SJCRH30 (cell line): ENCODE measurements around the gene RAD51D. TPM values are rescaled to one million over a fixed set of nuclear protein-coding genes. Genes with fewer than 3 reads are reported as not detected.
"Not testable (repeated sequence)": the region's sequence is repeated elsewhere in the genome, so short reads cannot be mapped to it uniquely, and the experiment has no call there.

ENCODE experiments used
- DNase-seq, 2 experiments: peaks; one replicate each; pipeline ENCODE4 v3.0.0-alpha.2; 2015 to 2020
- H3K27ac ChIP-seq: fragments of 250-450 bp; sonication (Bioruptor Pico); 2 replicates; pipeline ENCODE4 v1.5.1; 2020; ENCODE audit warnings: mild to moderate bottlenecking, moderate library complexity
- H3K27me3 ChIP-seq: fragments of 250-450 bp; sonication (Bioruptor Pico); 2 replicates; pipeline ENCODE4 v1.5.1; 2020; ENCODE audit warnings: mild to moderate bottlenecking, moderate library complexity
- H3K36me3 ChIP-seq: fragments of 250-450 bp; sonication (Bioruptor Pico); 2 replicates; pipeline ENCODE4 v1.5.1; 2020; ENCODE audit warnings: mild to moderate bottlenecking, moderate library complexity
- H3K4me1 ChIP-seq: fragments of 250-450 bp; sonication (Bioruptor Pico); 2 replicates; pipeline ENCODE4 v1.5.1; 2020; ENCODE audit warnings: mild to moderate bottlenecking, moderate library complexity
- H3K4me3 ChIP-seq: fragments of 250-450 bp; sonication (Bioruptor Pico); 2 replicates; pipeline ENCODE4 v1.5.1; 2020; ENCODE audit warnings: mild to moderate bottlenecking, moderate library complexity
- H3K9me3 ChIP-seq: fragments of 250-450 bp; sonication (Bioruptor Pico); replicated peaks from 2 replicates; pipeline ENCODE4 v1.5.1; 2020; ENCODE audit warnings: mild to moderate bottlenecking, moderate library complexity
- total RNA-seq: library from RNA; depleted of rRNA; stranded (reverse); fragments of >200 nt; shearing (Covaris generic); gene quantifications from 2 replicates; pipeline ENCODE4 v1.2.3, GENCODE V29; 2014

Gene RAD51D
- total RNA-seq, 1 experiment from 2014 or later, result 9.7 TPM

DNA sequence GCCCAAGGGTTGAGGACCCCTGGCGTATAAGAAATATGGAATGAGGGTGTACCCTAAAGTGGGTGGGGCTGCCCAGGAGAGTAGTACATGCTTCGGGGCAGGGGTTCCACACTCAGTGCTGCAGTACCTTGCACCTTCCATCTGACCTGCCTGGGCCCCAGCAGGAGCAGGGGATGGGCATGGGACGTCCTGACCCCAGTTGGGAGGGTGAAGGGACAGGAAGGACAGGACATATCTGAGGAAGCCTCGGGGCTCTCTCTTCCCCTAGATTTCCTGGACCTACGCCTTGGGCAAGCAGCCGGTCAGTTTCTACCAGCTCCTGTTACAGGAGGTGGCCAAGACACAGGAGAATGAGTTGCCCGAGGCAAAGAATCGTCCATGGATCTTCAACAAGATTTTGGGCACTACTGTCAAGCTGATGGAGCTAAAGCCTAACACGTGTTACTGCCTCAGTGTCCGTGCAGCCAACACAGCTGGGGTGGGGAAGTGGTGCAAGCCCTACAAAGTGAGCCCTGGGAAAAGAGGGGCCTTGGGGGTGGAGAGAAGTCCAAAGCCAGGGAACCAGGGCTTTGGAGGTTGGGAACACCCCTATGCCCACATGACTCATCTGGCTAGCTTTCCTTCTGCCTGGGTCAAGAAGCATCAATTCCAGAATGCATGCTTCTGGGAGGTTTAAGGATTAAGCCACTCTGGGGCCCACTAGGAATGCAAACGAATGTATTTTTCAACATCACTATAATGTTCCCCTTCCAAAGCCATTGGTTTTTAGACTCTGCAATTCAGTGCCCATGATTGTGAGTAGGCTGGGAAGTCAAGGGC, 9.7 kb upstream of the RAD51D start:
- H3K27me3 ChIP-seq, result no peaks in the 10 kb centered on the region
- peaks cover 34% of the 10 kb centered on the region for H3K36me3 ChIP-seq
- no peak overlapping the region for H3K4me3 ChIP-seq
- H3K4me1 ChIP-seq, result peaks cover 21% of the 10 kb centered on the region
- H3K27ac ChIP-seq, result peak overlapping the region; percentile 48
- no peak for DNase-seq
- no peaks in the 10 kb centered on the region for H3K9me3 ChIP-seq

DNA sequence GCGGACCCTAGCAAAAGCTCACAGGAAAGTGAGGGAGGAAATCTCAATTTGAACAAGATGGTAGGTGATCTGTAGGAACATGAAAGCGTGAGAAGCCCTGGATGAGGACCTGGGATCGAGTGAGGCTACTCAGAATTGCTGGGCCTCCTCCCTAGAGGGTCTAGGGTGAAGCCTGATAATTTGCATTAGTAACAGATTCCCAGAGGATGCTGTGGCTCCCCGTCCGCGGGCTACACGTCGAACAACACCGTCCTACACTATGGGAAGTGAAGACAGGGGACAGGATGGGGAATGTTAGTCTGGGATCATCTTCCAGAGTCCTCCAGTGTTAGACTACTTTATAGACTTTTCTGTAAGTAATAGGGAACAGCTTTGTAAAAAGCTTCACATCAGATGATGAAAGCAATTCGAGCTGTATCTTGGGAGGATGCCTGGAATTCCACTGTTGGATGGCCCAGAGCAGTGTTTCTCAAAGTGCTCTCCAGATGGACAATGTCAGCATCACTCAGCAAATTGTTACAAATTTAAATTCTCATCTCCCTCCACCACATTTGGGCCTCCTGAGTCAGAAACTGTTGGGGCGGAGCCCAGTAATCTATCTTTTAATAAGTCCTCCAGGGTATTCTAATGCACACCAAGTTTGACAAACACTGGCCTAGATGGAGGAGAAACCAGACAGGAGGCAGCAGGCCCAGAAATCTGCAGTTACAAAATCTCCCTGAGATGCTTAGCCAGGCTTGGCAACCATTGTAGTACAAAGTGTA, 8.3 kb upstream of the RAD51D start:
- no peaks in the 10 kb centered on the region for H3K9me3 ChIP-seq
- no peak overlapping the region for H3K27ac ChIP-seq
- H3K4me3 ChIP-seq, result no peak overlapping the region
- H3K4me1 ChIP-seq, result peaks cover 21% of the 10 kb centered on the region
- peaks cover 23% of the 10 kb centered on the region for H3K36me3 ChIP-seq
- no peak for DNase-seq
- H3K27me3 ChIP-seq, result no peaks in the 10 kb centered on the region

DNA sequence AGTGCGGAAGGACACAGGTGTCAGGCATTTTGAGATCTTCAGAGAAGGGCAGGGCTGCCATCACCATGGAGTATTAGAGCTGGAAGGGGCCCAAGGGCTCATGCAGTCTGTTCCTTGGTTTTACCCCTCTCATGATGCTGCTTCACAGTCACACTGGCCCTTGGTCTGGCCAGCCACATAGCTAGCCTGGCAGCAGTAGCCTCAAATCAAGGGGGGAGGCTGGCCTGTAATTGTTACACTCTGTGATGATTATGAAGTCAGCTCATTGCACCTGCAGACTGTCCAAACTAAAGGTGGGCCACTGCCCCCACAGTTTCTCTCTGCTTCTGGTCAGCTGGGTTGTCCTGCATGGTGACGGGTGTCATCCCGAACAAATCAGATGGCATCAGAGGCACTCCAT, 1.7 kb upstream of the RAD51D start, which contains the start of gene FNDC8:
TSS of gene FNDC8 (plus strand) at position 301 of the 400 bp plus-strand sequence. CDS start at position 380, 79 bp downstream.
- H3K4me1 ChIP-seq, result peaks cover 2% of the 10 kb centered on the region; the same call in 1 of the 2 replicates
- no peak for DNase-seq
- no peak within 1 kb of the TSS for H3K4me3 ChIP-seq

DNA sequence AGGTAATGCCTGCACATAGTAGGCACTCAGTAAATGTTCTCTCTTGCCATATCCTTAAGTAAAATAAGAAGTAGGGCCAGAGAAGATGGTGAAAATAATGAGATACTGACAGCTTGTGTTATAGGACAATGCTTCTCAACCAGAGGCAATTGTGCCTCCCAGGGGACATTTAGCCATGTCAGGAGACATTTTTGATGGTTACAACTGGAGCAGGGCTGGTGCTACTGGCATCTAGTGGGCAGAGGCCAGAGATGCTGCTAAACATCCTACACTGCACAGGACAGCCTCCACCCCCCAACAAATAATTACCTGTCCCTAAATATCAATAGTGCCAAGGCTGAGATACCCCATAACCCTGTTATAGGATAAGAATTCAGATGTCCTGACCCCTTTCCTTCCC, 1.7 kb downstream of the RAD51D start:
- H3K4me1 ChIP-seq, result peaks cover 2% of the 10 kb centered on the region; the same call in 1 of the 2 replicates

More for the DNA sequence above, 1.7 kb upstream of the RAD51D start, which contains the start of gene FNDC8:
- Histone ChIP-seq H3K27me3 (no peaks in the 10 kb centered on the region), H3K27ac (no peak within 1 kb of the TSS), H3K36me3 (no peaks in the 10 kb centered on the region), H3K9me3 (no peaks in the 10 kb centered on the region)

DNA sequence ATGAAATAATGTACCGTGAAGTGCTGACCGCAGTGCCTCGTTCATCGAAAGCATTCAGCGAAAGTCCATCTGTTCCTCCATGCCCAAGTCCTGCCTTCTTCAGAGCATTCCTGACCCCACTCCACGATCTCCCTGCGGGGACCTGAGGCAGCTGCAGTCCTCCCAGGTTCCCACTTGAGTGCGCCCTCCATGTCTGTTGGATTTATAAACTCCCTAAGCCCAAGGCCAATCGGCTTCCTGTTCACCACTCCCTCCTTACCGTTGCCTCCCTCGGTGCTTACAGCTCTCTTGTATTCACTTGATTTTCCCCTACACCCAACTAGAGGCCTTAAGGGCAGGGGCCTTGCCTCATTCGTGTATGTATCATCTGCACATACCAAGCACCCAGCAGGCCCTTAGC, 2.8 kb downstream of the RAD51D start:
- peaks cover 2% of the 10 kb centered on the region; the same call in 1 of the 2 replicates for H3K4me1 ChIP-seq
- DNase-seq, result no peak
- H3K27me3 ChIP-seq, result no peaks in the 10 kb centered on the region
- 0 out of 2 replicates have a peak, but pooled peaks cover 2% of the 10 kb centered on the region for H3K36me3 ChIP-seq
- no peak overlapping the region for H3K4me3 ChIP-seq
- H3K9me3 ChIP-seq, result no peaks in the 10 kb centered on the region
- no peak overlapping the region for H3K27ac ChIP-seq

More for the DNA sequence above, 1.7 kb downstream of the RAD51D start:
- DNase-seq, result no peak
- Histone ChIP-seq H3K9me3 (no peaks in the 10 kb centered on the region), H3K36me3 (no peaks in the 10 kb centered on the region), H3K4me3 (no peak overlapping the region), H3K27ac (no peak overlapping the region), H3K27me3 (no peaks in the 10 kb centered on the region)

DNA sequence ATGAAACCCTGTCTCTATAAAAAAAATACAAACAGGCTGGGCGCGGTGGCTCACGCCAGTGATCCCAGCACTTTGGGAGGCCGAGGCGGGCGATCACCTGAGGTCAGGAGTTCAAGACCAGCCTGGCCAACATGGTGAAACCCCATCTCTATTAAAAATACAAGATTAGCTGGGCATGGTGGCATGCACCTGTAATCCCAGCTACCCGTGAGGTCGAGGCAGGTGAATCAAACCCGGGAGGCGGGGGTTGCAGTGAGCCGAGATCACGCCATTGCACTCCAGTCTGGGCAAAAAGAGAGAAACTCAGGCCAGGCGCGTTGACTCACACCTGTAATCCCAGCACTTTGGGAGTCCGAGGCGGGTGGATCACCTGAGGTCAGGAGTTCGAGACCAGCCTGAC, 8.9 kb downstream of the RAD51D start:
- not testable (repeated sequence) for DNase-seq, H3K27ac ChIP-seq, H3K4me1 ChIP-seq, H3K4me3 ChIP-seq, H3K27me3 ChIP-seq, H3K36me3 ChIP-seq, H3K9me3 ChIP-seq

DNA sequence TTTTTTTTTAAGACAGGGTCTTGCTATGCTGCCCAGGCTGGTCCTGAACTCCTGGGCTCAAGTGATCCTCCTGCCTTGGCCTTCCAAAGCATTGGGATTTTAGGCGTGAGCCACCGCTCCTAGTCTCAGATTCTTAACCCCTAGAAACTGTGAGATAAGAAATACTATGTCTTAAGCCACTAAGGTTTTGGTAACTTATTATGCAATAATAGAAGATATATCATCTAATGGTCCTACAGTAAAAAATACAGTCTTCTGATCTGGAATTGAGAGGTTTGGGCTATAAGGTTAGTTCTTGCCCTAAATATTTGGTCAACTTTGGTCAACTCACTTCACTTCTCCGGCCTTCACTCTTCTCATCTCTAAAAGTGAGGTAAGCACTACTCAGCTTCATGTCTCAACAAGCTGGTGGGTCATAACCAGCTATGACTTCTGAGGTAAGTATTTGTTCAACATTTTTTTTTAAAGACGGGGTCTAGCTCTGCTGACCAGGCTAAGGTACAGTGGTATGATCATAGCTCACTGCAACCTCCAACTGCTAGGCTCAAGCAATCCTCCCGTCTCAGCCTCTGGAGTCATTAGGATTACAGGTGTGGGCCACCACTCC, 14.7 kb downstream of the RAD51D start:
- Histone ChIP-seq H3K27ac (no peak overlapping the region), H3K27me3 (no peaks in the 10 kb centered on the region), H3K4me1 (no peaks in the 10 kb centered on the region), H3K36me3 (peaks cover 12% of the 10 kb centered on the region), H3K9me3 (no peaks in the 10 kb centered on the region; the same call in 1 of the 2 replicates), H3K4me3 (no peak overlapping the region)
- DNase-seq, result no peak

DNA sequence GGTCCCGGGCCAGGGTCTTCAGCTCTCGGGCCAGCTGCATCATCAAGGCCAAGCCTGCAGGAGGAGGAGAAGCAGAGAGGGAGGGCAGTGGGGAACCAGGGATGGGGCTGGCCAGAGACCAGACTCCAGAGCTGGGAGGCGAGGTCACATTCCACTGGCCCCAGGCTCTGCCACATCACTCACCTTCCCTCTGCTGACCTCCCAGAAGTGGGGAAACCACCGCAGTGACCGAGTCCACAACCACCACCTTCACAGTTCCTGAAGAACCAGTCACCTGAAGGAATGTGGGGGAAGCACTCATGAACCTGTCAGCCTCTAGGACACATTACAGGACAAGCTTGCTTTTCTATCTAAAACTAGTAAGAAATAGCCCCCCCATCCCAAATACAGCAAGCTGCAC, 16.4 kb downstream of the RAD51D start:
- peaks cover 12% of the 10 kb centered on the region for H3K36me3 ChIP-seq
- no peak for DNase-seq

DNA sequence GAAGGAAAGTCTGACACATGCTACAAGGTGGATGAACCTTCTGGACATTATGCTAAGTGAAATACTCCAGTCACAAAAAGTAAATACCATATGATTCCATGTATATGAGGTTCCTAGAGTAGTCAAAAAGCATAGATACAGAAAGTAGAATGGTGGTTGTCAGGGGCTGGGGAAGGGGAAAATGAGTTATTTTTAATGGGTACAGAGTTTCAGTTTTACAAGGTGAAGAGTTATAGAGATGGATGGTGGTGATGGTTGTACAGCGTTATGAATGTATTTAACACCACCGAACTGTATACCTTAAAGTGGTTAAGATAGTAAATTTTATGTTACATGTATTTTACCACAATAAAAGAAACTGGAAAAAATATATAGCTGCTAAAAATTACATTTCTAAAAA, 17.9 kb downstream of the RAD51D start:
- Histone ChIP-seq H3K9me3 (no peaks in the 10 kb centered on the region), H3K27ac (no peak overlapping the region)
- no peak for DNase-seq

More for the DNA sequence above, 16.4 kb downstream of the RAD51D start:
- H3K27ac ChIP-seq, result no peak overlapping the region
- no peak overlapping the region for H3K4me3 ChIP-seq
- H3K4me1 ChIP-seq, result no peaks in the 10 kb centered on the region
- H3K27me3 ChIP-seq, result no peaks in the 10 kb centered on the region
- no peaks in the 10 kb centered on the region; the same call in 1 of the 2 replicates for H3K9me3 ChIP-seq

DNA sequence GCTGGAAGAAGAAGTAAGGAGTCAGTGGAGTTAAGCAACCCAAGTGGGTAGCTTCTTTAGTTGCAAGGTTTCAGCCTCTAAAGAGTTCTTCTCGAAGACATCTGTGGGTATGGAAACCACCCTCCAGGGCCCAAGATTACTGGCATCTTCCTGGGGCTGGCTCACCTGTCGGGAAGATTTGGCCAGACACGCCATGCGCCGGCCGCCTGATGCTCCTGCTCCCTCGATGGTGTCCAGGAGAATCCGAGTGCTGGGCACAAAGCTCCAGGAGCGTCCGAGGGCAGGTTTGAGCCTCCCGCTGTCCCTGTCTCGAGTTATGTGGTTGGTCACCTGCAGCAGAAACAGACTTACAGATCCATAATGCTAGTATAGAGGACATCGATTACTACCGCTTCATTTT, 18.6 kb downstream of the RAD51D start:
- Histone ChIP-seq H3K36me3 (peaks cover 11% of the 10 kb centered on the region), H3K4me3 (no peak overlapping the region), H3K27ac (no peak overlapping the region), H3K4me1 (no peaks in the 10 kb centered on the region), H3K9me3 (no peaks in the 10 kb centered on the region), H3K27me3 (no peaks in the 10 kb centered on the region)
- DNase-seq, result no peak

More for the DNA sequence above, 17.9 kb downstream of the RAD51D start:
- H3K4me3 ChIP-seq, result no peak overlapping the region
- peaks cover 12% of the 10 kb centered on the region for H3K36me3 ChIP-seq
- H3K27me3 ChIP-seq, result no peaks in the 10 kb centered on the region
- no peaks in the 10 kb centered on the region for H3K4me1 ChIP-seq

DNA sequence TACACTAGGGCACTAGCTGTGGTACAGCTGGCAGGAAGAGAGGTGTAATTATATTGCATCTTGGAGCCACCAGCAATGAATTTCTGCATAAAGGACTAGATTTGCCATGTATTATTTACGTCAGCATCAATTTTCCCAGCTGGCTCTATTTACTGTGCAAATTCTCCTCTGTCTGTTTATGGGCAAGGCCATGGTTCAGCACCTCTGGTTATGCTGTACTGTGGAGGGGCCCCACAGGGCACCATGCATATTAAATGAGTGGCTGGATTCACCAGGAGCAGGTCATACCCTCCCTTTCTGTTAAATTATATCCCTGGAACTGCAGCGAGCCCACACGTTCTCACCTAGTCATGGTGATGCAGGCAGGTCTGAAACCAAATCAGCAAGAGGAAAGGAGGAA, 19.8 kb downstream of the RAD51D start:
- Histone ChIP-seq H3K4me1 (no peaks in the 10 kb centered on the region), H3K9me3 (no peaks in the 10 kb centered on the region), H3K36me3 (peaks cover 6% of the 10 kb centered on the region; the same call in 1 of the 2 replicates), H3K4me3 (no peak overlapping the region), H3K27me3 (no peaks in the 10 kb centered on the region), H3K27ac (no peak overlapping the region)
- DNase-seq, result no peak

DNA sequence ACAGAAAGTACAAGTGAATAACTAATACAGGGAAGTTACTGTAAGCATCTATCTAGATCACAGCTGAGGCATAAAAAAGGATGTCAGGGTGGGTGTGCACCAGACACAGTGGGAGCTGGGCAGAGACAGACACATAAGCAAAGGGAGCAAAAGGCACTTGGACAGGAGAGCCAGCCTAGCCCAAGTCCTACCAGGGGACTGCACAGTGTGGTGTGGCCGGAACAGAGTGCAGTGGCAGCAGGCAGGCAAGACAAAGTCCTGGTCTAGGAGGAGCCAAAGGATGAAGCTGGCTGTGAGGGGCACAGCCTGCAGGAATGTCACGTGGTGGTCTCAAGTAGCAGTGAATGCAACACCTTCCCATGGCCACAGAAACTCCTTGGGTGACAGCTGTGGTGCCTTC, 21.9 kb downstream of the RAD51D start:
- peaks cover 6% of the 10 kb centered on the region; the same call in 1 of the 2 replicates for H3K36me3 ChIP-seq

DNA sequence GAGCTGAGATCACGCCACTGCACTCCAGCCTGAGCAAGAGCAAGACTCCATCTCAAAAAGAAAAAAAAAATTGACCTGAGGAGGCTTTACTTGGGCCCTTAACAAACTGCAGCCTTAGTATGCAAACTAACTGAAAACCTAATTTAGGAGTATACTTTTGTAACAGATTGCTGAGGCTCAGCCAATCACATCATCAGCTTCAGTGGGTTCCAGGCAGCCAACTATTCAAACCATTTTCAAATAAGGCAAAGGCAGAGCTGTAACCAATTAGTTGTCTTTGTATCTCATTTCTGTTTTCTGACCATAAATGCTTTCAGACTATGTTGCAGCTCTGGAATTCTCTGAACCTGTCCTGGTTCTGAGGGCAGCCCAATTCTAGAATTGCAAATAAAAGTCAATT, 23.9 kb downstream of the RAD51D start:
- no peaks in the 10 kb centered on the region for H3K9me3 ChIP-seq
- DNase-seq, result no peak
- H3K36me3 ChIP-seq, result 0 out of 2 replicates have a peak, but pooled peaks cover 3% of the 10 kb centered on the region
- no peaks in the 10 kb centered on the region for H3K27me3 ChIP-seq
- H3K4me1 ChIP-seq, result no peaks in the 10 kb centered on the region
- H3K4me3 ChIP-seq, result no peak overlapping the region
- no peak overlapping the region for H3K27ac ChIP-seq

More for the DNA sequence above, 21.9 kb downstream of the RAD51D start:
- Histone ChIP-seq H3K9me3 (no peaks in the 10 kb centered on the region), H3K4me3 (no peak overlapping the region), H3K4me1 (no peaks in the 10 kb centered on the region), H3K27me3 (no peaks in the 10 kb centered on the region), H3K27ac (no peak overlapping the region)
- no peak for DNase-seq

DNA sequence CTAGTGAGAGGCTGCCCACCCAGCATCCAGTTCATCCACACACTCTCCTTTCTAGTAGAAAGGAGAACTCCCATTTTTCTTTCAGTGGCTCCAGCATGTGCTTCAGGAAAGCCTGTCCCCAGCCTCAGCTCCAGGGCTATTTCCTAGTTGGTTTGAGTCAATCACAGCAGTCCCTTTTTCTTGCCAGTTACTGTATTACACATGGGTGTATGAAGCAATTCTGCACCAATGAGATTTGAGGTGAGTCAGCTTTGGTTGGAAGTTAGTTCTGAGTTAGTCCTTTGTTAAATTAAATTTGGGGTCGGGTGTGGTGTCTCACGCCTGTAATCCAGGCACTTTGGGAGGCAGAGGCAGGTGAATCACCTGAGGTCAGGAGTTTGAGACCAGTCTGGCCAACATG, 24.8 kb downstream of the RAD51D start:
- Histone ChIP-seq H3K27me3 (no peaks in the 10 kb centered on the region), H3K4me1 (peaks cover 2% of the 10 kb centered on the region; the same call in 1 of the 2 replicates), H3K4me3 (no peak overlapping the region), H3K36me3 (no peaks in the 10 kb centered on the region), H3K27ac (no peak overlapping the region), H3K9me3 (no peaks in the 10 kb centered on the region)
- peak in 1 of 2 experiments; percentile 17 for DNase-seq
